Measurements from ENCODE around the gene PROKR2. TPM values are rescaled to one million over a fixed set of nuclear protein-coding genes. Genes with fewer than 3 reads are reported as not detected.

PROKR2 gene
- total and polyA plus RNA-seq, 2 donors (not counting 1 experiment from before 2014, with no cell fraction given) = not detected

- Histone ChIP-seq H3K4me2 (ENCODE audit: extremely low read depth, insufficient read depth, low read length) (no peak overlapping the region), H3K79me2 (ENCODE audit: control insufficient read depth, insufficient read depth, low read length) (no peaks in the 10 kb centered on the region), H4K20me1 (ENCODE audit: control insufficient read depth, extremely low read depth, insufficient read depth, low read length) (no peaks in the 10 kb centered on the region), H3K4me3 (replicated peaks in 1 of 4; ENCODE audit: control extremely low read depth in 1 of 4, insufficient read depth in 1 of 4, low read depth in 3 of 4, low read length in 4 of 4) (no peak overlapping the region), H2AFZ (ENCODE audit: low read length) (no peak overlapping the region), H3K9ac (ENCODE audit: insufficient read depth, low read length) (no peak overlapping the region), H3K27ac (ENCODE audit: insufficient read depth, low read length) (no peak overlapping the region), H3K27me3 (ENCODE audit: control insufficient read depth, insufficient read depth, low read length) (peaks cover 13% of the 10 kb centered on the region), H3K4me1 (ENCODE audit: control insufficient read depth, extremely low read depth, insufficient read depth, low read length) (no peaks in the 10 kb centered on the region), H3K36me3 (ENCODE audit: control insufficient read depth, insufficient read depth, low read length) (no peaks in the 10 kb centered on the region), H3K9me3 (ENCODE audit: control insufficient read depth, insufficient read depth, low read depth, low read length) (no peaks in the 10 kb centered on the region)
- DNase-seq (ENCODE audit: low read depth in 2 of 2) = no peak
- TF ChIP-seq EZH2 (IDR thresholded peaks at IDR 0.05; ENCODE audit: low read length, missing control alignments) = no peak
- no peak for TF ChIP-seq CTCF (conservative IDR thresholded peaks at IDR 0.05 in 1 of 2, IDR thresholded peaks at IDR 0.05 in 1 of 2; ENCODE audit: low read depth in 1 of 2, low read length in 2 of 2)
Measured at GRCh38 chr20:5313916-5314315, 2.8 kb downstream of the PROKR2 start.

- H2AFZ ChIP-seq (ENCODE audit: low read length) = no peak overlapping the region
- TF ChIP-seq EZH2 (IDR thresholded peaks at IDR 0.05; ENCODE audit: low read length, missing control alignments) (no peak), CTCF (conservative IDR thresholded peaks at IDR 0.05 in 1 of 2, IDR thresholded peaks at IDR 0.05 in 1 of 2; ENCODE audit: low read depth in 1 of 2, low read length in 2 of 2) (no peak)
- H3K27me3 ChIP-seq (ENCODE audit: control insufficient read depth, insufficient read depth, low read length) = peaks cover 11% of the 10 kb centered on the region
- H3K79me2 ChIP-seq (ENCODE audit: control insufficient read depth, insufficient read depth, low read length) = no peaks in the 10 kb centered on the region
- H4K20me1 ChIP-seq (ENCODE audit: control insufficient read depth, extremely low read depth, insufficient read depth, low read length) = no peaks in the 10 kb centered on the region
- DNase-seq (ENCODE audit: low read depth in 2 of 2) = no peak
- no peak overlapping the region for H3K27ac ChIP-seq (ENCODE audit: insufficient read depth, low read length)
- H3K4me1 ChIP-seq (ENCODE audit: control insufficient read depth, extremely low read depth, insufficient read depth, low read length) = no peaks in the 10 kb centered on the region
- no peak overlapping the region for H3K4me3 ChIP-seq (replicated peaks in 1 of 4; ENCODE audit: control extremely low read depth in 1 of 4, insufficient read depth in 1 of 4, low read depth in 3 of 4, low read length in 4 of 4)
- no peak overlapping the region for H3K9ac ChIP-seq (ENCODE audit: insufficient read depth, low read length)
- no peak overlapping the region for H3K4me2 ChIP-seq (ENCODE audit: extremely low read depth, insufficient read depth, low read length)
- H3K9me3 ChIP-seq (ENCODE audit: control insufficient read depth, insufficient read depth, low read depth, low read length) = no peaks in the 10 kb centered on the region
- H3K36me3 ChIP-seq (ENCODE audit: control insufficient read depth, insufficient read depth, low read length) = no peaks in the 10 kb centered on the region
Measured at GRCh38 chr20:5312518-5312917, 4.2 kb downstream of the PROKR2 start.

GRCh38 chr20:5309971-5310370 lies 6.8 kb downstream of the PROKR2 start:
- no peak for TF ChIP-seq EZH2 (IDR thresholded peaks at IDR 0.05; ENCODE audit: low read length, missing control alignments)
- no peak for TF ChIP-seq CTCF (conservative IDR thresholded peaks at IDR 0.05 in 1 of 2, IDR thresholded peaks at IDR 0.05 in 1 of 2; ENCODE audit: low read depth in 1 of 2, low read length in 2 of 2)
- H2AFZ ChIP-seq (ENCODE audit: low read length) = no peak overlapping the region
- H3K4me1 ChIP-seq (ENCODE audit: control insufficient read depth, extremely low read depth, insufficient read depth, low read length) = no peaks in the 10 kb centered on the region
- H3K79me2 ChIP-seq (ENCODE audit: control insufficient read depth, insufficient read depth, low read length) = no peaks in the 10 kb centered on the region
- no peak overlapping the region for H3K9ac ChIP-seq (ENCODE audit: insufficient read depth, low read length)
- no peak for DNase-seq (ENCODE audit: low read depth in 2 of 2)
- H4K20me1 ChIP-seq (ENCODE audit: control insufficient read depth, extremely low read depth, insufficient read depth, low read length) = no peaks in the 10 kb centered on the region
- H3K27ac ChIP-seq (ENCODE audit: insufficient read depth, low read length) = no peak overlapping the region
- no peak overlapping the region for H3K4me2 ChIP-seq (ENCODE audit: extremely low read depth, insufficient read depth, low read length)
- H3K36me3 ChIP-seq (ENCODE audit: control insufficient read depth, insufficient read depth, low read length) = no peaks in the 10 kb centered on the region
- no peaks in the 10 kb centered on the region for H3K27me3 ChIP-seq (ENCODE audit: control insufficient read depth, insufficient read depth, low read length)
- no peaks in the 10 kb centered on the region for H3K9me3 ChIP-seq (ENCODE audit: control insufficient read depth, insufficient read depth, low read depth, low read length)
- H3K4me3 ChIP-seq (replicated peaks in 1 of 4; ENCODE audit: control extremely low read depth in 1 of 4, insufficient read depth in 1 of 4, low read depth in 3 of 4, low read length in 4 of 4) = no peak overlapping the region

Data from fibroblast of lung (primary cell).